Measurements from ENCODE around the gene IKBKE. TPM values are rescaled to one million over a fixed set of nuclear protein-coding genes. Genes with fewer than 3 reads are reported as not detected.
A peak's percentile ranks its signal among the peaks of the same experiment; 100 is the strongest.

IKBKE gene
- total RNA-seq, 1 donor = 23.7 TPM

DNA sequence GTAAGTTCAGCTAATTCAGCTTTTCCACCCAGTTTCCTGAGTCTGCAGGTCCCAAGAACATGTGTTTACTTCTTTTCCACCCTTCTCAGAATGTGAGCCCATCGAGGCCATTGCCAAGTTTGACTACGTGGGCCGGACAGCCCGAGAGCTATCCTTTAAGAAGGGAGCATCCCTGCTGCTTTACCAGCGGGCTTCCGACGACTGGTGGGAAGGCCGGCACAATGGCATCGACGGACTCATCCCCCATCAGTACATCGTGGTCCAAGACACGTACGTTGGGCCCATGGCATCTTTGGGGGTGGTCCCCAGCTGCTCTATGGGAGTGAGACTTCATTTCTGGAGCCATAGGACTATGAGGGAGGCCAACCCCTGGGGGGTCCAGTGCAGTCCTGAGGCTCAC lies 17.2 kb upstream of the IKBKE start:
- TF ChIP-seq, protein P1, sequence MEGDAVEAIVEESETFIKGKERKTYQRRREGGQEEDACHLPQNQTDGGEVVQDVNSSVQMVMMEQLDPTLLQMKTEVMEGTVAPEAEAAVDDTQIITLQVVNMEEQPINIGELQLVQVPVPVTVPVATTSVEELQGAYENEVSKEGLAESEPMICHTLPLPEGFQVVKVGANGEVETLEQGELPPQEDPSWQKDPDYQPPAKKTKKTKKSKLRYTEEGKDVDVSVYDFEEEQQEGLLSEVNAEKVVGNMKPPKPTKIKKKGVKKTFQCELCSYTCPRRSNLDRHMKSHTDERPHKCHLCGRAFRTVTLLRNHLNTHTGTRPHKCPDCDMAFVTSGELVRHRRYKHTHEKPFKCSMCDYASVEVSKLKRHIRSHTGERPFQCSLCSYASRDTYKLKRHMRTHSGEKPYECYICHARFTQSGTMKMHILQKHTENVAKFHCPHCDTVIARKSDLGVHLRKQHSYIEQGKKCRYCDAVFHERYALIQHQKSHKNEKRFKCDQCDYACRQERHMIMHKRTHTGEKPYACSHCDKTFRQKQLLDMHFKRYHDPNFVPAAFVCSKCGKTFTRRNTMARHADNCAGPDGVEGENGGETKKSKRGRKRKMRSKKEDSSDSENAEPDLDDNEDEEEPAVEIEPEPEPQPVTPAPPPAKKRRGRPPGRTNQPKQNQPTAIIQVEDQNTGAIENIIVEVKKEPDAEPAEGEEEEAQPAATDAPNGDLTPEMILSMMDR (IDR thresholded peaks at IDR 0.05; ENCODE audit: insufficient read depth, low read depth, low read length) = no peak
- no peak for DNase-seq (ENCODE audit: low read depth)

DNA sequence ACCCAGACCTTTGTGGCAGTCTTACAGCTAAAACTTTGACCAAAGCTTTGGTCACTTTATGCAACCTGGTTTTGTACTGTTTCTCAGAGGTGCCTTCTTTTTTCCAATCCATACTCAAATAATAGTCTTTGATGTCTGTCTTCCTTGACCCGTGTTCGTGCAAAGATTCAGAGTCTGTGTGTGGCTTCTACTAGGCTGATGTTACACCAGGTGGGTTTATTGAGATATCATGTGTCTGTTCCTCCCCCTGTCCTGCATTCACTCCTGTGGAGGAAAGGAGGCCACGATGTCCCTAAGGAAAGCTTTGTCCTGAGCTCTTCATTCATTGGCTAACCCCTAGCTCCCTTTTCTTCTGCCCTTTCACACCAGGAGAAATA lies 15.0 kb upstream of the IKBKE start:
- H3K4me3 ChIP-seq (ENCODE audit: low read depth, low read length) = no peak overlapping the region
- DNase-seq (ENCODE audit: low read depth) = no peak
- TF ChIP-seq, protein P1 (IDR thresholded peaks at IDR 0.05; ENCODE audit: insufficient read depth, low read depth, low read length) = no peak

More for the DNA sequence above, 17.2 kb upstream of the IKBKE start:
- no peak overlapping the region for H3K4me3 ChIP-seq (ENCODE audit: low read depth, low read length)

DNA sequence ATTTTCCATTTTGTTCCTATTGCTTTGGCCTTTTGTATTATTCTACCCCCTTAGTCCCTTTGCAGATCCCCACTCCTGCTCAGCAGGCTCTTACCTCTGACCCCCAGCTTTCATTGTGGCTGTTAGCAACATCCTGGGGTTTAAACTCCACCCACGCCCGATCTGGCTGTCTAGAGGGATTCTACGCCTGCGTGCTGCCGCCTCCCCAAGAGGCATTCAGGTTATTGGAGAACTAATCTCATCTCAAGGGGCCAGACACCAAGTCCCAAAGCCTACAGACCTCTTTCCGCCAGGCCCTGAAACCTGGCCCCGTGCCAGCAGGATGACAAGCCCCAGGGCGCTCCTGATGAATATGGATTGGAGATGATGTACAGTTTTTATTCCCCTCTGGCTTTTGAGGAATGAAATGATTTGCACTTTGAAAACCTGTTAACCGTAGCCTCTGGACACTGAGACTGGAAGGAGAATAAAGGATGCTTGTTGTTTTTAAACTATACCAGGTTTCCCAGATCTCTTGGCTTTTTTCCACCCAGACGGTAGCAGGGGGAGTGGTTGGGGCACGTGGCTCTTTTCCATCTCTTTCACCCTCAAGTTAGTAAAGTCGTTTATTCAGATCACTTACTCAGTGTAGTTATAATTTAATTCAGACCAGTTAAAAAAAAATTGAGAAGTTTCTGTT lies 14.5 kb upstream of the IKBKE start:
- no peak overlapping the region for H3K4me3 ChIP-seq (ENCODE audit: low read depth, low read length)
- no peak for DNase-seq (ENCODE audit: low read depth)
- TF ChIP-seq, protein P1 (IDR thresholded peaks at IDR 0.05; ENCODE audit: insufficient read depth, low read depth, low read length) = no peak

DNA sequence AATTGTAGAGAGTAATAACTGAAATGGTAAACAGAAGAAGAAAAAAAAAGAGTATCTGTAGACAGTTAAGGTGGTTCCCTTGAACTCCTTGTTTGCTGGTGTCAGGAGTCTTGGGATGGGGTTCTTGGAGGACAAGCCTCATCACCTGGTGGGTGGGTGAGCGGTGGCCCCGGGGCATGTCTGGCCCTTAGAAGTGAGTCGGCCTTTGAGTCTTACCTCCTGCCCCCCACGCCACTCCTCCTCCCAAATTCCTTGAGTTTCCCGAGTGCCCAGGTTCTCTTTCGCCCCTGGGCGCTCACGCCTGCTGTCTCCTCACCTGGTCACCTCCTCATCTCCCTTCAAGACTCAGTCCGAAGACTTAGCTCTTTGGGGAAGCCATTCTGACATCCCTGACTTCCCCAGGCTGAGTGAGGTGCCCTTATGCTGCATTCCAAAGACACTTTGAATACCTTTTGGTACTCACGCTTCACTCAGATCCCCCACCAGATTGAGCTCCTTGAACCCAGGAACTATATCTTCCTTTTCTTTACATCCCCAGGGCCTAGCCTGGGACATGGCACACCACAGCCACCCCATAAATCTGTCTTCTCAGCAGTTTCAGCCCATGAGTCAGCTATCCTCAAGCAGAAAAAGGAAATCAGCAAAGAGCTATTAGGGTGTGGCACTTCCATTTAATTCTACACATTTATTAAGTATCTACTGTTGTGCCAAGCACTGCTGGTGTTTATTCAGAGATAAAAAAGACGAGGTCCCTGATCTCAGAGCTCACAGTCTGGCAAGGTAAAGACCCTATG lies 13.5 kb upstream of the IKBKE start:
- peak; percentile 66 for DNase-seq (ENCODE audit: low read depth)
- TF ChIP-seq, protein P1 (IDR thresholded peaks at IDR 0.05; ENCODE audit: insufficient read depth, low read depth, low read length) = no peak

DNA sequence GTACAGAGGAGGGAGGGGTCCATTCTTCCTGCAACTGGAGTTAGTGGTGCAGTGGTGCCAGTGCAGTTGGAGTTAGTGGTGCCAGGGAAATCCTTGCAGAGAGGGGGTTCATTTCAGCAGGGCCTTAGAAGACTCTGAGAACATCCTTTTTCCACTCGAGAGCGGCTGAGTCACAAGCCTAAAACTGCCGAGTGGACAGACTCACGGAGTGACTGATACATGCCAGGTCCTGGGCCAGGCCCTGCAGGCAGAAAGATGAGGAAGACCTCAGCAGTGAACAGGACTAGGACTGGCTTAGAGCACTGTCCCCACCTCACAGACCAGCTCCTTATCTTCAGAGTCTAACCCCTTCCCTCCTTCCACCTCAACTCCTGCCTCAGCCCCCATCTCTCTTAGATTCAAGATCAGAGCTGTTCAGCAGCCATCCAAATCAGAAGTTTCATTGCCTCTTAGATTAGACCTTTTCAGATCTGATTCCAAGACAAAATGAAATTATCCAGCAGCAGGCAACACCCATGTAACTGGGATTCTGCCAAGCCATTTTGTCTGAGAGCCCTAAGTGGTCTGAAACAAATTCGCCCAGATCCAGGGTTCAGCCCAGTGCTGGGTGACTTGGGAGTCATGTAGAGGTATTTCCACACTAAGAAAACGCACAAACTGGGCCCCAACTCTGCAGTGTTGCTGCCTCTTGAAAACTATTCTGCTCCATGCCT lies 12.7 kb upstream of the IKBKE start:
- no peak overlapping the region for H3K4me3 ChIP-seq (ENCODE audit: low read depth, low read length)
- TF ChIP-seq, protein P1 (IDR thresholded peaks at IDR 0.05; ENCODE audit: insufficient read depth, low read depth, low read length) = no peak
- no peak for DNase-seq (ENCODE audit: low read depth)

More for the DNA sequence above, 13.5 kb upstream of the IKBKE start:
- H3K4me3 ChIP-seq (ENCODE audit: low read depth, low read length) = no peak overlapping the region

DNA sequence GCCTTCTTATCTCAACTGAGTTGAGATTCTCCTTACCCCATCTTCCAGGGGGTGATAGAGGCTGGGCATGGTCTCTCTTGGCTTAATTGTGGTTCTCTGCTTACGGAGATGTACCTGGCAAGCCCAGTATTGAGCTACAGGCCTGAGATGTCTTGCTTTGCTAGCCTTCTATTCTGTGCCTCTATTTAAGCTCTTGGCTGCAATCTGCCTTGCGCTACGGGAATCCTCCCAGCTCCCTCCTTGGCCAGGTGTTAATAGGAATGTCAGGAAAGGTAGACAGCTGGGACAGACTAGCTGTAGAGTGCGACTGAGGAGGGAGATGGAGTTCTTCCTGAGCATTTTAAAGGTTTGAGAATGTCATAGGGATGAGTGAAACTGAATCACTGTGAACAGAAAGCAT lies 10.6 kb upstream of the IKBKE start:
- DNase-seq (ENCODE audit: low read depth) = no peak
- TF ChIP-seq, protein P1 (IDR thresholded peaks at IDR 0.05; ENCODE audit: insufficient read depth, low read depth, low read length) = no peak
- H3K4me3 ChIP-seq (ENCODE audit: low read depth, low read length) = no peak overlapping the region

All from fibroblast of villous mesenchyme (primary cell).